WTC11 (cell line): ENCODE data around the gene P2RX2.

Experiments
- HMGA2 ChIP-seq: fragments of 250-450 bp; sonication (Bioruptor Pico); IDR thresholded peaks from 2 replicates; pipeline ENCODE4 v1.4.0; 2021; ENCODE audit warnings: mild to moderate bottlenecking, moderate library complexity
- TF ChIP-seq, protein P1 (sequence below): sonication (generic); formaldehyde crosslinking; IDR thresholded peaks from 2 replicates; pipeline ENCODE4 v1.8.1; 2023; ENCODE audit warnings: mild to moderate bottlenecking, moderate library complexity, missing genetic modification reagents
- TF ChIP-seq, protein P2 (sequence below): sonication (generic); formaldehyde crosslinking; IDR thresholded peaks from 2 replicates; pipeline ENCODE4 v1.8.0; 2022; ENCODE audit warnings: mild to moderate bottlenecking, missing genetic modification reagents

DNA sequence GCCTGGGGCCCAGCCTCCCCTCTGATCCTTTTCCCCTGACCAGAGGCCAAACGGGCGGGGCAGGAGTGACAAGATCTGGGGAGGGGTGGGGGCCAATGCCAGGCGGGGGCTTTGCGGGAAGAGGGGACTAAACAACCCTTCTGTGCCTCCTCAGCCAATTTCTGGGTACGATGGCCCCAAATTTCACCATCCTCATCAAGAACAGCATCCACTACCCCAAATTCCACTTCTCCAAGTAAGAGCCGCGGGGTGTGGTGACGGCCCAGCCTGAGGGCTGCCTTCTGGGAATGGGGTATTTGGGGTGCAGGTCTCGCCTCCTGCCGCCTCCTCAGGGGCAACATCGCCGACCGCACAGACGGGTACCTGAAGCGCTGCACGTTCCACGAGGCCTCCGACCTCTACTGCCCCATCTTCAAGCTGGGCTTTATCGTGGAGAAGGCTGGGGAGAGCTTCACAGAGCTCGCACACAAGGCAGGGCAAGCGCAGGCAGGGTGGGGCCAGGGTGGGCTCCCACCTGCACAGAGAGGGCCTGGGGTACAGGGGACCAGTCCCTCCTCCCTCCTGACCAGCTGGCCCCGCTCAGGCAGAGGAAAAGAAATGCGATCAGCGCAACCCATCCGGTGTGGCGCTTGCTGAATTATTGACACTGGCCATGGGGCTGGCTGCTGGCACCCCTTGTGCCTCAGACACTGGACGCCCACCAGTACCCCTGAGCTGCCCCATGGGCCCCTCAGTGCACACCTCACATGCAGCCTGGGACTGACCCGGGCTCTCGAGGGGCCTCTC is 1.7 kb downstream of the P2RX2 start:
- TF ChIP-seq HMGA2 (CRISPR knock-in tag) = no peak
- TF ChIP-seq, protein P1, sequence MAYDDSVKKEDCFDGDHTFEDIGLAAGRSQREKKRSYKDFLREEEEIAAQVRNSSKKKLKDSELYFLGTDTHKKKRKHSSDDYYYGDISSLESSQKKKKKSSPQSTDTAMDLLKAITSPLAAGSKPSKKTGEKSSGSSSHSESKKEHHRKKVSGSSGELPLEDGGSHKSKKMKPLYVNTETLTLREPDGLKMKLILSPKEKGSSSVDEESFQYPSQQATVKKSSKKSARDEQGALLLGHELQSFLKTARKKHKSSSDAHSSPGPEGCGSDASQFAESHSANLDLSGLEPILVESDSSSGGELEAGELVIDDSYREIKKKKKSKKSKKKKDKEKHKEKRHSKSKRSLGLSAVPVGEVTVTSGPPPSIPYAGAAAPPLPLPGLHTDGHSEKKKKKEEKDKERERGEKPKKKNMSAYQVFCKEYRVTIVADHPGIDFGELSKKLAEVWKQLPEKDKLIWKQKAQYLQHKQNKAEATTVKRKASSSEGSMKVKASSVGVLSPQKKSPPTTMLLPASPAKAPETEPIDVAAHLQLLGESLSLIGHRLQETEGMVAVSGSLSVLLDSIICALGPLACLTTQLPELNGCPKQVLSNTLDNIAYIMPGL (CRISPR knock-in tag) = no peak
- TF ChIP-seq, protein P2, sequence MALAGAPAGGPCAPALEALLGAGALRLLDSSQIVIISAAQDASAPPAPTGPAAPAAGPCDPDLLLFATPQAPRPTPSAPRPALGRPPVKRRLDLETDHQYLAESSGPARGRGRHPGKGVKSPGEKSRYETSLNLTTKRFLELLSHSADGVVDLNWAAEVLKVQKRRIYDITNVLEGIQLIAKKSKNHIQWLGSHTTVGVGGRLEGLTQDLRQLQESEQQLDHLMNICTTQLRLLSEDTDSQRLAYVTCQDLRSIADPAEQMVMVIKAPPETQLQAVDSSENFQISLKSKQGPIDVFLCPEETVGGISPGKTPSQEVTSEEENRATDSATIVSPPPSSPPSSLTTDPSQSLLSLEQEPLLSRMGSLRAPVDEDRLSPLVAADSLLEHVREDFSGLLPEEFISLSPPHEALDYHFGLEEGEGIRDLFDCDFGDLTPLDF (CRISPR knock-in tag) = no peak
